Endothelial cell (in vitro differentiated cells): ENCODE results near the gene GABRE. TPM values are rescaled to one million over a fixed set of nuclear protein-coding genes. Genes with fewer than 3 reads are reported as not detected.

Experiments used
- DNase-seq: peaks from one replicate; pipeline ENCODE4 v3.0.0; 2021; ENCODE audit warnings: low spot score
- H3K27ac Mint-ChIP-seq: one replicate; pipeline ENCODE4 v1.8.0; 2021; ENCODE audit warnings: mixed read lengths, inconsistent platforms; ENCODE audit not compliant: unreplicated experiment
- H3K27me3 Mint-ChIP-seq: one replicate; pipeline ENCODE4 v1.8.0; 2021; ENCODE audit warnings: mild to moderate bottlenecking, moderate library complexity, mixed read lengths, inconsistent platforms; ENCODE audit not compliant: unreplicated experiment
- H3K36me3 Mint-ChIP-seq: one replicate; pipeline ENCODE4 v1.8.0; 2021; ENCODE audit warnings: mild to moderate bottlenecking, low read depth, mixed read lengths, inconsistent platforms; ENCODE audit not compliant: unreplicated experiment
- H3K4me1 Mint-ChIP-seq: one replicate; pipeline ENCODE4 v1.8.0; 2021; ENCODE audit warnings: mild to moderate bottlenecking, mixed read lengths, inconsistent platforms; ENCODE audit not compliant: unreplicated experiment
- H3K4me3 Mint-ChIP-seq: one replicate; pipeline ENCODE4 v1.8.0; 2021; ENCODE audit warnings: mild to moderate bottlenecking, mixed read lengths, inconsistent platforms; ENCODE audit not compliant: unreplicated experiment
- H3K9me3 Mint-ChIP-seq: one replicate; pipeline ENCODE4 v1.8.0; 2021; ENCODE audit warnings: mixed read lengths, inconsistent platforms; ENCODE audit not compliant: unreplicated experiment
- CTCF ChIP-seq: fragments of 200-600 bp; sonication (generic); IDR thresholded peaks from one replicate; pipeline ENCODE4 v1.5.0; 2021; ENCODE audit warnings: antibody characterized with exemption; ENCODE audit not compliant: unreplicated experiment
- total RNA-seq: library from RNA; stranded (reverse); fragmentation: NEBNext Ultra II Directional; extraction: Animal tissue kit (Norgen Biotek cat#: 25700); gene quantifications from one replicate; pipeline ENCODE4 v1.2.1, GENCODE V29; 2021; ENCODE audit not compliant: unreplicated experiment

Gene GABRE
- total RNA-seq, 1 donor from 2014 or later = 2.0 TPM

GRCh38 chrX:151981129-151981528 lies 6.7 kb upstream of the GABRE start:
- peaks cover 11% of the 10 kb centered on the region for H3K4me1 Mint-ChIP-seq
- no peak overlapping the region for H3K27ac Mint-ChIP-seq
- TF ChIP-seq CTCF = no peak
- H3K4me3 Mint-ChIP-seq = no peak overlapping the region
- H3K9me3 Mint-ChIP-seq = no peaks in the 10 kb centered on the region
- no peaks in the 10 kb centered on the region for H3K27me3 Mint-ChIP-seq
- DNase-seq = no peak
- H3K36me3 Mint-ChIP-seq = no peaks in the 10 kb centered on the region

- H3K4me1 Mint-ChIP-seq = peaks cover 4% of the 10 kb centered on the region
- no peak for TF ChIP-seq CTCF
- no peak overlapping the region for H3K27ac Mint-ChIP-seq
- no peak for DNase-seq
- no peaks in the 10 kb centered on the region for H3K36me3 Mint-ChIP-seq
- no peak overlapping the region for H3K4me3 Mint-ChIP-seq
- H3K27me3 Mint-ChIP-seq = peaks cover 4% of the 10 kb centered on the region
- no peaks in the 10 kb centered on the region for H3K9me3 Mint-ChIP-seq
Measured at GRCh38 chrX:151977923-151978322, 3.4 kb upstream of the GABRE start.

- Mint-ChIP-seq H3K27me3 (peaks cover 4% of the 10 kb centered on the region), H3K27ac (no peak overlapping the region), H3K4me1 (peaks cover 4% of the 10 kb centered on the region), H3K36me3 (no peaks in the 10 kb centered on the region), H3K4me3 (no peak overlapping the region), H3K9me3 (no peaks in the 10 kb centered on the region)
- TF ChIP-seq CTCF = no peak
- DNase-seq = no peak
Measured at GRCh38 chrX:151977009-151977408, 2.5 kb upstream of the GABRE start.

- Mint-ChIP-seq H3K27me3 (peaks cover 4% of the 10 kb centered on the region), H3K27ac (no peak overlapping the region), H3K36me3 (no peaks in the 10 kb centered on the region), H3K9me3 (no peaks in the 10 kb centered on the region), H3K4me3 (no peak overlapping the region), H3K4me1 (peaks cover 4% of the 10 kb centered on the region)
- DNase-seq = no peak
- TF ChIP-seq CTCF = no peak
Measured at GRCh38 chrX:151975736-151976275, 1.3 kb upstream of the GABRE start.

GRCh38 chrX:151975228-151975593 lies 735 bp upstream of the GABRE start:
- H3K4me1 Mint-ChIP-seq = peaks cover 4% of the 10 kb centered on the region
- TF ChIP-seq CTCF = no peak
- H3K4me3 Mint-ChIP-seq = no peak overlapping the region
- no peak for DNase-seq
- peaks cover 4% of the 10 kb centered on the region for H3K27me3 Mint-ChIP-seq
- H3K27ac Mint-ChIP-seq = no peak overlapping the region
- H3K9me3 Mint-ChIP-seq = no peaks in the 10 kb centered on the region
- no peaks in the 10 kb centered on the region for H3K36me3 Mint-ChIP-seq
